ENCODE measurements around the gene SWT1.
"Not testable (repeated sequence)": the region's sequence is repeated elsewhere in the genome, so short reads cannot be mapped to it uniquely, and the experiment has no call there.

The SWT1 gene

GRCh38 chr1:185293967-185294542 lies 137.1 kb downstream of the SWT1 start:
- no peak for DNase-seq

DNA sequence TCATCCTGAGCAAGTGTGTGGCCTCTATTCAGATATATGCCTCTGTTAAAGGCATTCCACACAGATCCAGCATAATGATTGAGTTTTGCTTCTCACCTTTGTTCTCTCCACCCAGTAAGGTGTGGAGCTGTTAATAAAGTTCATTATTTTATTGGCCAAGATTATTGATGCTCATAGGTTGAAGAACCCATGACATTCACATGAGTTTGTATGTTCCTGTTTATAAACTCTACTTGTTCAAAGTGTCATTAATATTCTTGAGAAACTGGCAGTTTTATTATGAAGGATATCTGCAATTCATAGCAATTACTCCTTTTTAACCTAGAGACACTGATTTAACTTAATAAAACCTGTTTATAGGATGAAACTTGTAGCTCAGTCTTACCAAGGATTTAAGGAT lies 138.1 kb downstream of the SWT1 start:
- no peak for DNase-seq

- DNase-seq, result no peak
Observed at GRCh38 chr1:185297982-185298381, 141.0 kb downstream of the SWT1 start.

GRCh38 chr1:185300152-185300551 lies 143.2 kb downstream of the SWT1 start:
- no peak for DNase-seq

- DNase-seq, result no peak
Observed at GRCh38 chr1:185305419-185305818, 148.5 kb downstream of the SWT1 start.

DNA sequence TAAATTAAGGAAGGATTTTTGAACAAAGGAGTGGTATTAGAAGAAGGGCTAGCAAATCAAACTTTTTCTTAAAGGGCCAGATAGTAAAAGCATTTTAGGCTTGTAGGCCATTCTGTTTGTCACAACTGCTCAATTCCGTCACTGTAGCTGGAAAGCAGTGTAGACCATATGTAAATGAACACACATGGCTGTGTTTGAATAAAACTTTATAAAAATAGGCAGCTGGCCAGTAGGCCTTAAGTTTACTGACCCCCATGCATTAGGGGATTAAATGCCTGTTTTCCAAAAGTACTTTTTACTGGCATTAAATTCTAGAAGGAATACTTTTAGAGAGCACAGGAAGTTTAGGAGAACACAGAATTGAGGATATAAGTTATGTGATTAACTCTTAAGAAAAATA lies 151.2 kb downstream of the SWT1 start:
- DNase-seq, result no peak

GRCh38 chr1:185309566-185309965 lies 152.6 kb downstream of the SWT1 start:
- DNase-seq, result no peak

GRCh38 chr1:185311589-185312225 lies 154.7 kb downstream of the SWT1 start:
- no peak for DNase-seq

- no peak for DNase-seq
Observed at GRCh38 chr1:185312361-185313138, 155.6 kb downstream of the SWT1 start.

DNA sequence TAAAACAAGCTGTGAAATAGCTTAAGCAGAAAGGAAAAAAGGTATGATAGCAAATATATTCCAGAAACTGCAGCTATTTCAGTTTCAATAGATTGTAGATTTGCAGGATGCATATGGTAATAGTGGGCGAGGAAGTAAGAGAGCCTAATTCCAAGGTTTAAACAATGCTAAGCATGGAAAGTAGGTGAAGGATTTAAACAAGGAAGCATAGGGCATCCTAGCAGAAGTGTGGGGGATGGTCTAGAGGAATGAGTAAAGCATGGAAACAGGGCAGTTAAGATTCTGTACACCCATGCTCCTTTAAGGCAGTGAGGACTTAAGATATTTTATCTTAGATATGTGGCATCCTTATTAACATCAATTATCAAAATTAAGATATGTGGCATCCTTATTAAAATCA lies 157.4 kb downstream of the SWT1 start:
- DNase-seq, result no peak

GRCh38 chr1:185315445-185316071 lies 158.6 kb downstream of the SWT1 start:
- DNase-seq, result no peak

GRCh38 chr1:185316163-185317033 lies 159.4 kb downstream of the SWT1 start:
- peak; percentile 94 for DNase-seq

DNA sequence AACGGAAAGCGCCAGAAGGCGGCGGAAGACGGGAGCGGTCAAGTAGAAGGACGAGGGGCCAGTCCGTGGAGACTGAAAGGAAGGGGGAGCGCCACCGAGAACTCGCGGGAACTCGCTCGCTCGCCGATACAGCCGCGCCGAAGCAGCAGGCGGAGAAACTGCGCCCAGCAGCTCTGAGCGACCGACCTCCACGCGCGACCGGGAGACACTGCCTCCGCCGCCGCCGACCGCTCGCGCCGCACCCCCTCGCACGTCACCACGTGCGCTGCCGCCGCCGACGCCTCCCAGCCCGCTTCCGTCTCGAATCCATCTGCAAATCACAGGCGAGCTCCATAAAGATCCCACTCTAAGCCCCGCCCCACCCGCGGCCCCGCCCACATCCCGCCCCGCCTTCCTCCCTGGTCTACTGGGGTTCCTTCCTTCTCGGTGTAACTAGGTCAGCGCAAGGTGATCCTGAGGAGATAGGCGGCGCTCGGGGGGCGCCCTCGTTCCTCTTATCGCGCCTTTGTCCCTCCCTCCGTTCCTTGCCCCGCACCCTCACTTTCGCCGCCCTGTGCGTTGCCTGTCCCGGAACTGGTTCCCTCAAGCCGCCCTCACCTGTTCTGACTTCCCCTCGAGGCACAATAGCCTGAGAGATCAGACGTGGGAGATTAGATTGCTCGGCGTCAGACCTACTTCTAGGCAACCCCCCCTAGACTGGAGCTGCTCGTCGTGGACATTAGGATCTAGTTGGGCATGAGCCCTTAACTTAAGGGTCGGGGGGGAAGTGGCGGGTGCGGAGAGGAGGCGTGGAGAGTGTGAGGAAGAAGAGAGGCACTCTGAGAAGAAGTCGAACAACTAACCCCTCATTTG lies 160.3 kb downstream of the SWT1 start, which contains the start of gene IVNS1ABP:
IVNS1ABP (minus strand) TSS at position 210 of the 852 bp plus-strand sequence. CDS start 7,750 bp downstream, outside the sequence.
- peak; percentile 95 for DNase-seq

- DNase-seq, result peak; percentile 54
Observed at GRCh38 chr1:185317886-185318310, 160.9 kb downstream of the SWT1 start.

GRCh38 chr1:185318431-185319138 lies 161.6 kb downstream of the SWT1 start:
- no peak for DNase-seq

DNA sequence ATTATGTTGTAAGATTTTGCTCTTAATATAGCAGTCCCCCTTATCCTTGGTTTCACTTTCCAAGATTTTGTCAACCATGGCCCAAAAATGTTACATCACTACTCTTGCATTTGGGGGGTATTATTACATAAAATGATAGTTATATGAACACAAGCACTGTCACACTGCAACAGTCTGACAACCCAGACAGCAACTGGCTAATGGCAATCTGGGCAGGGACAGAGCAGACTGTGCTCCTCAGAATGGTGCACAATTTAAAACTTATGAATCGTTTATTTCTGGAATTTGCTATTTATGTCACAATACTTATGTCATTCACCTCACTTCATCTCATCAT lies 162.1 kb downstream of the SWT1 start:
- DNase-seq, result no peak

DNA sequence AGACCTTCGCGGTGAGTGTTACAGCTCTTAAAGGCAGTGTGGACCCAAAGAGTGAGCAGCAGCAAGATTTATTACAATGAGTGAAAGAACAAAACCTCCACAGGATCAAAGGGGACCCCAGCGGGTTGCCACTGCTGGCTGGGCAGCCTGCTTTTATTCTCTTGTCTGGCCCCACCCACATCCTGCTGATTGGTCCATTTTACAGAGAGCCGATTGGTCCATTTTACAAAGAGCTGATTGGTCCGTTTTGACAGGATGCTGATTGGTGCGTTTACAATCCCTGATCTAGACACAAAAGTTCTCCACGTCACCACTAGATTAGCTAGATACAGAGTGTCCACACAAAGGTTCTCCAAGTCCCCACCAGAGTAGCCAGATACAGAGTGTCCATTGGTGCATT lies 164.1 kb downstream of the SWT1 start:
- DNase-seq, result not testable (repeated sequence)

GRCh38 chr1:185321653-185322221 lies 164.8 kb downstream of the SWT1 start:
- DNase-seq, result not testable (repeated sequence)

DNA sequence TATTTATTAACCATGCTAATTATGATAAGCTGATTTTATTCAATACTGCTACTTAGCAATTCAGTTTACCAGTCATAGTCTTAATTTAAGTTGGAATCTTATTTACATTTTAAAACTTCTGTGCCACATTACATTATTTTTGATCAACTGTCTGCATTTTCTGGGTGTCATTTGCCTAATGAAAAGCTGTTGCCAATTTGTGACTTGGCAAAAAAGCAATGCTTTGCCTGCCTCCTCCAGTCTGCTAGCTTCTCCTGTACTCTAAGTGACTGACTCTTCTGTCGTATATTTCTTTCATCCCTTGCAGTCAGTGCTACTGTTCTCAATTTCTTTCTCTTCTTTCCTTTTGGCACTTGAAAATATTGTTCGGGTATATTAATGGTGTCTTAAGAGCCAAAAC lies 165.7 kb downstream of the SWT1 start:
- no peak for DNase-seq

GRCh38 chr1:185324118-185324517 lies 167.2 kb downstream of the SWT1 start:
- DNase-seq, result no peak

GRCh38 chr1:185325413-185325812 lies 168.4 kb downstream of the SWT1 start:
- DNase-seq, result no peak

All from NCI-H345 (cell line).